HG03457 (cell line): ENCODE measurements around the gene PFKM.
"Not testable (repeated sequence)": the region's sequence is repeated elsewhere in the genome, so short reads cannot be mapped to it uniquely, and the experiment has no call there.

Source experiments
- ATAC-seq: cut with Tn5 transposase; IDR thresholded peaks from one replicate; pipeline ENCODE4 v1.9.1; 2021; ENCODE audit warnings: moderate number of reproducible peaks; ENCODE audit not compliant: unreplicated experiment

Gene PFKM

GRCh38 chr12:48110691-48111311 lies 8.4 kb upstream of the PFKM start:
- ATAC-seq: no peak

DNA sequence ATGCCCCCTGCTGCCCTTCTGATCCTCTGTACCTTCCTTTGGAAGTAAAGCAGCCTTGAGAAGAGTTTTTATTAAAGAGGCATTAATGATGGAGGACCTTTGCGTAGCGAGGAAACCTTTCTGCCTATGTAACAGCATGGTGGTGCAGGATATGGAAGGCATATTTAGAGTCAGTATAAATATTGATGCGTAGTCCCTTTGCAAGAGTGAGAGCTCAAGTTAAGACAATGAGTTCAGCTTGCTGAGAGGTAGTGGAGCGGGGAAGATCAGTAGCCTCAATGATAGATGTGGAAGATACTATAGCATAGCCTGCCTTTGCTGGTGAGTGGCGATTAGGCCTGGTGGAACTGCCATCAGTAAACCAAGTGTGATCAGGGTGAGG lies 7.9 kb upstream of the PFKM start:
- not testable (repeated sequence) for ATAC-seq

- no peak for ATAC-seq
Observed at GRCh38 chr12:48115957-48116356, 3.2 kb upstream of the PFKM start.

DNA sequence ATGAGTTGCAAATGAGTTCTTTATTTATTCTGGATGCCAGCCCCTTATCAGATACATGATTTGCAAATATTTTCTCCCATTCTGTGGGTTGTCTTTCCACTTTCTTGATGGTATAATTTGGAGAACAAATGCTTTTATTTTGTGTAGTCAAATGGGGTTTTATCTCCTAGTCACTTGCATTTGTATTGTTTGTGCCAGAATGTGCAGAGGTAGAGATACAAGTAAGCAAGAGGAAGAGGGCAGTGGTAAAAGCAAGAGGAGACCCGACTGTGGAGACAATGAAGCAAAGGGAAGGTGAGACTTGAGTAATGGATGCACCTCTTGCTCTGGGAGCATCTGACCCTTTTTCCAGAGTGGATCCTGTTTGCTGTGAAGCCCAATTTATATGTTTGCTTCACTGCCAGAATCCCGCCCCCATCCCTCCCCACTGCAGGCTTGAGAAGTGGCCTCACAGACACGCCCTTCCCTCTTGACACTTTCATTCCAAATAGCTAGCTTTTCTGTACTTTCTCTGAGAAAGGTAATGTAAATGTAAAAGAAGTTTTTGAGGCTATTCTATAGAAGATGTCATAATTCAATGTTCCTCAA lies 786 bp upstream of the PFKM start:
- ATAC-seq: no peak

DNA sequence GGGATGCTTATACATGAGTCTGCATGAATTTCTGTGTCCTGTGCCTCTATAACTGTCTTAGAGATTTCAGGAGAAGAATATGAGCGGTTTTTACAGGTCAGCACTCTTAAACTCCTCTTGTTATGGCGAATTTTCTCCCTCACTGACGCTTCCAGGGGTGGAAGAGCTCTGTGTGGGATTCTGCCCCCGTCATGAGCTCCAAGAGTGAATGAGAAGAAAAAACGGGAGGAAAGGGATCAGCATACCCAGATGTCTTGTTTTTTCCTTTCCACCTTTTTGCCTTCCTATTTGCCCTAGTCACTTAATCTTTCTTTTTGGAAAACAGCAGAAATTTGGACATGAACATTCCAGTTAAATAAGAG lies 651 bp downstream of the PFKM start:
- no peak for ATAC-seq

- no peak for ATAC-seq
Observed at GRCh38 chr12:48121522-48121921, 2.4 kb downstream of the PFKM start.

GRCh38 chr12:48122065-48122834 lies 3.1 kb downstream of the PFKM start:
- ATAC-seq: no peak

- ATAC-seq: no peak
Observed at GRCh38 chr12:48123169-48123568, 4.0 kb downstream of the PFKM start.

DNA sequence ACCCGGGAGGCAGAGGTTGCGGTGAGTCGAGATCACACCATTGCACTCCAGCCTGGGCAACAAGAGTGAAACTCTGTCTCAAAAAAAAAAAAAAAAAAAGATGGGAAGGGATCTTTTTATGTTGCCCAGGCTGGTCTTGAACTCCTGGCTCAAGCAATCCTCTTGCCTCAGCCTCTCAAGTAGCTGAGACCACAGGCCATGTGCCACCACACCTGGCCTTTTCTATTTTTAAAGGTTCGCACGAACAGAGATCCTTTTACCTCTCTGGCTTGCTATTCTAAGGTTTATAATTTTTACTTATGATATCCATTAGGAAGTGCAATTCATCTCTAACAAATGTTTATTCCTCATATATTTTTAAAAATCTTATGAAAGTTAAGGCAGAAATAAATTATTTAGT lies 6.4 kb downstream of the PFKM start:
- not testable (repeated sequence) for ATAC-seq

DNA sequence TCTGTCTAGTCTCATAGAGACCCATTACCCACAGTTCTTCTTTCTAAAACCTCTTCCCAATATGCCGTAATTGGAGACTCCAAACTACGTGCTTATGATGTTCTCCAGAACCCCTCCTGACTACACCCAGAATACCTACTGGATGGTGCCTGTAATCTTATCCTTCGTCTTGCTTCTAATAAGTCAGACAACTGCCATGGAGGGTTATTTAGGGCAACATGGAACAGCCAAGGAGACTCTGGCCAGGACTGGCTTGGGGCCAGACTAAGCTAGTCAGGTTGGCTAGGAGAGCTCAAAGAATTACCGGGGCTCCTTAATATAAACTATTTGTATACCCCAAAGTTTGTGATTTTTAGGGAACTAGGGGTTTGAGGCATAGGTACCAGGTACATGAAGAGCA lies 6.8 kb downstream of the PFKM start:
- ATAC-seq: no peak

DNA sequence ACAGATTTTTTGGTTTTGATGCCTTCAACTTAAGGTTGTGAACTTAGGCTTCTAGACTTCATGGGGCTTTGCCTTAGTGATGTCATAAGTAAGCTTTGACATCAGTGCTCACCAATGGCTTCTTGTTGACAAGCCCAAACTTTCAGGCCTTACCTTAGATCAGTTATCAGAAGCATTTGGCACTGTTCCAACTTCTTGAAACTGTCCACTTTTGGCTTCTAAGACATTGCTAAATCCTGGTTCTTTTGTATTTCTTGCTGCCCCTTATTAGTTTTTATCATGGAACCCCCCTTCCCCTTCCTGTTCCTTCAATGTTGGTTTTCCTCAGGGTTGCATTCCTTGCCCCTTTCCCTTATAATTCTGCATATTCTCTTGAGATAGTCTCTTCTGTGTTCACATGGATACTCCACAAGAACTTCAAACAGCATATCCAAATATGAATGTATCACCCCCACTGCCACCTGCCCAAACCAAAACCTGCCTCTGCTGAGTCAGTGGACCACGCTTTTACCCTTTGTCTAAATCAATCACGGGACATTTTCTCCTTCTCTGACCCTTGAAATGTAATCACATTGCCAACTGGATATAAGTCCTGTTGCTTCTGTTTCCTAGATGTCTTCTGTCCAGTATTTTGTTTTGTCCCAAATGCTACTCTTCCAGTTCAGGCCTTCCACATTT lies 7.9 kb downstream of the PFKM start:
- no peak for ATAC-seq

DNA sequence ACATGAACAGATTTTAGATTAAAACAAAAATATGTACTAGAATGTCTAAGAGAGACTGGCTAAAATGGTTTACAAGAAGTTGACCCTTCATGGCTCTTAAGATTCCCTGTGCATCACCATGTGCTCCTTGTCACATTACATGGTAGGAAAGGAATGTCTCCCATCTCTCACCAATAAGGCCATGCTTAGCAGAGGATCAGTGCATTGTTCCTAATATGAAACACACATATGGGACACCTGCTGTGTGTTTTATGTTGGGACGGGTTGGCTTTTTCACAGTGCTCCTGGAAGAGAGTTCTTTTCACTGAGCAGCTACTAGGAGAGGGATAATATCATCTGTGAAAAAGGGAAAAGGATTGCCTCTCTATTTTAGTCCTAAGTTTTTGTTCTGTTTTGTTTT lies 9.6 kb downstream of the PFKM start:
- no peak for ATAC-seq

- no peak for ATAC-seq
Observed at GRCh38 chr12:48129376-48129775, 10.2 kb downstream of the PFKM start.

GRCh38 chr12:48131517-48131916 lies 12.4 kb downstream of the PFKM start:
- no peak for ATAC-seq

DNA sequence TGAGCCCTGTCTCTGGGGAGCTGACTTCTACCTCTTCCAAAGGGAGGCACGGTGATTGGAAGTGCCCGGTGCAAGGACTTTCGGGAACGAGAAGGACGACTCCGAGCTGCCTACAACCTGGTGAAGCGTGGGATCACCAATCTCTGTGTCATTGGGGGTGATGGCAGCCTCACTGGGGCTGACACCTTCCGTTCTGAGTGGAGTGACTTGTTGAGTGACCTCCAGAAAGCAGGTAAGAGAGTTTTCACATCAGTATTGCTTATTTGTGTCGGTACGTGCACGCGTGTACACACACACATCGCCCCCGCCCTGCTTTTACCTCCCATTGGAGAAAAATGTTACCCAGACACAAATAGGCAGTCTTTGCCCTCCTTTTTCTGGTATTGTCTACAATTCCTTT lies 13.7 kb downstream of the PFKM start:
- ATAC-seq: no peak

- ATAC-seq: no peak
Observed at GRCh38 chr12:48135027-48135426, 15.9 kb downstream of the PFKM start.

GRCh38 chr12:48142818-48143674 lies 23.9 kb downstream of the PFKM start:
- ATAC-seq: no peak

DNA sequence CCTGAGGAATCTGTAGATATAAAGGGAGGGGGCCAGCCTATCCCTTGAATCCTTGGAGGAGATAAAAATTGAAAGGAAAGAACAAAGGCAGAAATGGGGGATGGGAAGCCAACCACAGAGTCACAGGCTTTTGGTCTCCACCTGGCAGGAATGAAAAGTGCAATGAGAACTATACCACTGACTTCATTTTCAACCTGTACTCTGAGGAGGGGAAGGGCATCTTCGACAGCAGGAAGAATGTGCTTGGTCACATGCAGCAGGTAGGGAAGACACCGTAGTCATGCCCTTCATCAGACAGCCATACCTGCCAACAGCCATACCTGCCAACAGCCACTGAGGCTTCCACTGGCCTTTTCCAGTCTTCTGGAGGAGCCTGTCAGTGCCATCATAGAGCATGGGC lies 24.7 kb downstream of the PFKM start:
- no peak for ATAC-seq

DNA sequence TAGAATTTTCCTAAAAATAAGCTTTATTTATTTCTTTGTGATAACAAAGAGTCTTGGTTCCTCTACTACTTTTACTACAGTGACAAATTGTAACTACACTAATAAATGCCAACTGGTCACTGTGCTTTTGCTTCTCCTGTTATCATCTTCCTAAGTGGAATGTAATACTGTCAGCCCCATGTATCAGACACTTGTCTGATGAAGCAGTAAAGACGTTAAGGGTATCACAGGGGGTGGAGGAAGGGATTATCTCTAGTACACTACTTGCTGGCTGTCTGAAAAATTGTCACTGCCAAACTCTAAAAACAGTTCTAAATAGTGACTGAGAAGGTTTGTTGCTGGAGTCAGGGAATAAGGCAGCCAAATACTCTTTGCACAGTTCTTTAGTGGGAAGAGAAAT lies 26.8 kb downstream of the PFKM start:
- no peak for ATAC-seq

DNA sequence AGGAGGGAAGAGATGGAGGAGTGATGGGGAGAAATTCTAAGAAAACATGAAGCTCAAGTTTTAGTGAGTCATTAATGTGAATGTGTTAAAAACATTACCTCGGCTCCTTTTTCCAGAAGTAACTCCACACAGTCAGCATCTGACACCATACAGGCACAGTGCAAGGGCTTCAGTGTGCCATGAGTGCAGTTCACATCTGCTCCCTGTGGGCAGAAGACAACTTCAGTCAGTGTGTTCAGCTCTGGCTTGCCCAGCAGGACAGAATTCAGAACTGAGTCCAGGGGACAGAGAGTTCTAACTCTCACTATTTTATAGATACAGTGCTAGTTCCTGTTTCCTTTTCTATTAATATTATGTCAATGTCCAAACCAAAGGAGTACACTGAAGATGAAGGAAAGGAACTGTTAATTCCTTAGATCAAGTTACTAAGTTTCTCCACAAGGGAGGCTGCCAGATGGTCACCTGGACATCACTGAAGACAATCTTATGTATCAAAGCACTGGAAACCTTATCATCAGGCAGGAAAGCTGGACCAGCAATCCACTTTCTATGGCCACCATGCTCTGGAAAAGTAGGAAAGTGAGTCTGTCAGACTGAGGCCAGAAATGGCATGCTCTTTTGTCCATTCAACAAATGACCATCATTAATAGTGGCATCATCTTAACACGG lies 32.1 kb downstream of the PFKM start:
- no peak for ATAC-seq
